A673 (cell line): Measurements from ENCODE around the gene MTHFD2L.

ENCODE experiments used
- CTCF ChIP-seq: fragments of 300-800, 200-600 bp; sonication (generic); conservative IDR thresholded peaks from 2 replicates; pipeline ENCODE4 v1.5.1; 2017; ENCODE audit warnings: low read depth, mild to moderate bottlenecking, antibody characterized with exemption, low read length, moderate library complexity, mixed read lengths
- EZH2 ChIP-seq: fragments of 200-600 bp; sonication (generic); IDR thresholded peaks from 2 replicates; pipeline ENCODE4 v1.6.1; 2017; ENCODE audit warnings: borderline replicate concordance, low read depth, mild to moderate bottlenecking, mixed read lengths, antibody characterized with exemption, low read length; ENCODE audit not compliant: poor library complexity, severe bottlenecking

DNA sequence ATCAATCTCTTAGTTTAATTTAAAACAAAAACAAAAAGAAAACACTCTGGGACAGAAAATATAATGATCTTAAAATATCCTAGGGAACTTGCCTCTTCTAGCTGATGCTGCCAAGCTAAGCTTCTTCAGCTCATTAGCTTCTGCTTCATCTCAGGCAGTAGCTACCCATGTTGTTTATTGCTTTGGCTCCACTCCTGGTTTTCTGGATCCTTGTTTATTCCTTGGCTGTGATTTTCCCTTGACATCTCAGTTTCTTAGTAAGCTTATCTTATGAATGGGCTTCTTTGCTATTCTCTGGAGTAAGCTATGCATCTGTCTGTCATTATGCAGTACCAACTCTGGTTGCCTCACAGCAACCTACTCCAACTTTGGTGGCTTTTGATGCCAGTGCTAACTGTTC is 5.1 kb upstream of the MTHFD2L start:
- TF ChIP-seq EZH2 = no peak
- no peak for TF ChIP-seq CTCF
